H1 (cell line): ENCODE data around the gene IQCE. TPM values are rescaled to one million over a fixed set of nuclear protein-coding genes. Genes with fewer than 3 reads are reported as not detected.

Experiments
- CTCF ChIA-PET: fragments of 300-600 bp; sonication (Branson Sonifier 250); formaldehyde crosslinking; loops from one replicate; lab custom pipeline; 2021; ENCODE audit not compliant: partially characterized antibody; lab: Charles Lee
- POLR2A ChIA-PET: fragments of 300-600 bp; sonication (Branson Sonifier 250); formaldehyde crosslinking; loops from one replicate; lab custom pipeline; 2021; ENCODE audit warnings: inconsistent platforms; ENCODE audit not compliant: partially characterized antibody; lab: Charles Lee
- DNase-seq, 2 experiments: peaks; one replicate each; pipeline versions ENCODE4 v3.0.0 to v3.0.0-alpha.2; 2010 to 2022; ENCODE audit warnings: low spot score in 2 of 2, low read depth in 1 of 2, mixed read lengths in 1 of 2
- FAIRE-seq: peaks from 2 replicates; lab custom pipeline; 2011; peaks lifted over from hg19 to GRCh38; lab: Jason Lieb, UNC
- H2AFZ ChIP-seq: 2 replicates; pipeline ENCODE4 v1.8.1; 2012; ENCODE audit warnings: low read length, inconsistent platforms
- H2AK5ac ChIP-seq: 2 replicates; pipeline ENCODE4 v1.6.1; 2013; ENCODE audit warnings: low read depth, low read length
- H2BK120ac ChIP-seq: replicated peaks from 2 replicates; pipeline ENCODE3; 2013; ENCODE audit warnings: low read depth, low read length, inconsistent platforms
- H2BK12ac ChIP-seq: 2 replicates; pipeline ENCODE4 v1.6.1; 2013; ENCODE audit warnings: low read depth, low read length
- H2BK15ac ChIP-seq: 2 replicates; pipeline ENCODE4 v1.6.1; 2013; ENCODE audit warnings: low read length
- H2BK20ac ChIP-seq: 2 replicates; pipeline ENCODE4 v1.6.1; 2013; ENCODE audit warnings: low read length
- H2BK5ac ChIP-seq: 2 replicates; pipeline ENCODE4 v1.6.1; 2013; ENCODE audit warnings: low read depth, low read length
- H3K14ac ChIP-seq: 2 replicates; pipeline ENCODE4 v1.6.1; 2013; ENCODE audit warnings: inconsistent platforms; ENCODE audit not compliant: insufficient read length
- H3K18ac ChIP-seq: 2 replicates; pipeline ENCODE4 v1.6.1; 2013; ENCODE audit warnings: low read length; ENCODE audit errors: extremely low read depth
- H3K23ac ChIP-seq: 2 replicates; pipeline ENCODE4 v1.6.1; 2013; ENCODE audit warnings: inconsistent platforms; ENCODE audit not compliant: insufficient read length
- H3K23me2 ChIP-seq: 2 replicates; pipeline ENCODE4 v1.6.1; 2013; ENCODE audit warnings: low read depth, low read length
- H3K27ac ChIP-seq: 2 replicates; pipeline ENCODE4 v1.6.1; 2011; ENCODE audit warnings: low read depth, low read length, inconsistent platforms
- H3K27me3 ChIP-seq, 4 experiments: replicated peaks in 1 of 4; 1 replicate in 1 of 4; 2 replicates in 3 of 4; pipeline versions ENCODE4 v1.6.1 to v1.8.1; 2011 to 2013; ENCODE audit warnings: low read length in 3 of 4, mild to moderate bottlenecking in 3 of 4, inconsistent platforms in 2 of 4, mixed read lengths in 2 of 4, moderate library complexity in 1 of 4; ENCODE audit not compliant: control insufficient read depth in 3 of 4, insufficient read depth in 3 of 4; ENCODE audit errors: extremely low read depth in 1 of 4
- H3K36me3 ChIP-seq, 4 experiments: 2 replicates each; pipeline versions ENCODE4 v1.6.1 to v1.8.1; 2011 to 2013; ENCODE audit warnings: mild to moderate bottlenecking in 4 of 4, low read length in 3 of 4, moderate library complexity in 2 of 4, control low read depth in 1 of 4, inconsistent platforms in 1 of 4; ENCODE audit not compliant: insufficient read depth in 4 of 4, control insufficient read depth in 2 of 4
- H3K4ac ChIP-seq: replicated peaks from 2 replicates; pipeline ENCODE3; 2013; ENCODE audit warnings: low read length, low read depth, mixed read lengths, inconsistent platforms; ENCODE audit not compliant: insufficient read length
- H3K4me1 ChIP-seq, 4 experiments: replicated peaks in 1 of 4; 1 replicate in 1 of 4; 2 replicates in 3 of 4; pipeline versions ENCODE4 v1.6.1 to v1.8.1; 2011 to 2013; ENCODE audit warnings: low read length in 3 of 4, inconsistent platforms in 2 of 4, mixed read lengths in 1 of 4; ENCODE audit not compliant: insufficient read depth in 4 of 4, control insufficient read depth in 3 of 4
- H3K4me2 ChIP-seq, 2 experiments: 2 replicates each; pipeline versions ENCODE4 v1.6.1 to v1.8.1; 2011 to 2013; ENCODE audit warnings: low read depth in 2 of 2, low read length in 2 of 2, control low read depth in 1 of 2, inconsistent platforms in 1 of 2, mild to moderate bottlenecking in 1 of 2; ENCODE audit not compliant: insufficient read depth in 1 of 2
- H3K4me3 ChIP-seq, 4 experiments: fragments of 200-600, 300-600 bp in 1 of 4; sonication (generic), shearing (Covaris generic), sonication (Bioruptor Twin) in 1 of 4; 2 replicates each; pipeline versions ENCODE4 v1.5.1 to v1.8.1; 2011 to 2016; ENCODE audit warnings: low read length in 4 of 4, low read depth in 3 of 4, control low read depth in 2 of 4, inconsistent platforms in 2 of 4, mild to moderate bottlenecking in 2 of 4, mixed read lengths in 1 of 4, moderate library complexity in 1 of 4; ENCODE audit not compliant: insufficient read depth in 2 of 4; ENCODE audit errors: extremely low read depth in 1 of 4
- H3K56ac ChIP-seq: replicated peaks from 2 replicates; pipeline ENCODE3; 2013; ENCODE audit warnings: low read depth, mild to moderate bottlenecking, mixed read lengths, low read length, inconsistent platforms; ENCODE audit not compliant: insufficient read length
- H3K79me1 ChIP-seq: 2 replicates; pipeline ENCODE4 v1.6.1; 2013; ENCODE audit warnings: low read depth, low read length, control low read depth
- H3K79me2 ChIP-seq, 2 experiments: 2 replicates each; pipeline versions ENCODE4 v1.6.1 to v1.8.1; 2012 to 2013; ENCODE audit warnings: low read length in 2 of 2, mild to moderate bottlenecking in 2 of 2, inconsistent platforms in 1 of 2; ENCODE audit not compliant: insufficient read depth in 2 of 2, control insufficient read depth in 1 of 2
- H3K9ac ChIP-seq, 4 experiments: replicated peaks in 1 of 4; 1 replicate in 1 of 4; 2 replicates in 3 of 4; pipeline versions ENCODE4 v1.6.1 to v1.8.1; 2011 to 2013; ENCODE audit warnings: low read depth in 3 of 4, low read length in 3 of 4, control low read depth in 2 of 4, mild to moderate bottlenecking in 2 of 4, moderate library complexity in 2 of 4, inconsistent platforms in 1 of 4; ENCODE audit errors: extremely low read depth in 1 of 4
- H3K9me3 ChIP-seq, 2 experiments: 2 replicates each; pipeline versions ENCODE4 v1.6.1 to v1.8.1; 2012 to 2013; ENCODE audit warnings: mild to moderate bottlenecking in 2 of 2, moderate library complexity in 2 of 2, control low read depth in 1 of 2, inconsistent platforms in 1 of 2, low read depth in 1 of 2, low read length in 1 of 2, mixed read lengths in 1 of 2; ENCODE audit not compliant: insufficient read depth in 2 of 2
- H4K20me1 ChIP-seq, 2 experiments: replicated peaks in 1 of 2; 2 replicates each; pipeline versions ENCODE3 to v1.8.1; 2011 to 2013; ENCODE audit warnings: inconsistent platforms in 2 of 2, low read length in 2 of 2, mild to moderate bottlenecking in 1 of 2; ENCODE audit not compliant: insufficient read depth in 2 of 2, control insufficient read depth in 1 of 2
- H4K5ac ChIP-seq: 2 replicates; pipeline ENCODE4 v1.6.1; 2013; ENCODE audit warnings: low read length, low read depth, mixed read lengths, inconsistent platforms; ENCODE audit not compliant: insufficient read length
- H4K8ac ChIP-seq: 2 replicates; pipeline ENCODE4 v1.8.0; 2013; ENCODE audit warnings: mild to moderate bottlenecking, moderate library complexity, low read length, inconsistent platforms; ENCODE audit not compliant: insufficient read depth; ENCODE audit errors: extremely low read depth
- H4K91ac ChIP-seq: replicated peaks from 2 replicates; pipeline ENCODE3; 2013; ENCODE audit warnings: low read length, mixed read lengths, inconsistent platforms; ENCODE audit not compliant: insufficient read length
- BACH1 ChIP-seq: IDR thresholded peaks from 2 replicates; pipeline ENCODE4 v1.6.1; 2012; ENCODE audit warnings: low read length, improper control_type of control experiment
- CREB1 ChIP-seq: IDR thresholded peaks from 2 replicates; pipeline ENCODE4 v1.6.1; 2012; ENCODE audit warnings: inconsistent platforms
- HDAC2 ChIP-seq, 2 experiments: fragments of 300-600 bp in 1 of 2; sonication (generic) in 1 of 2; IDR thresholded peaks; 2 replicates each; pipeline ENCODE4 v1.6.1; 2011 to 2012; ENCODE audit warnings: low read depth in 2 of 2, low read length in 2 of 2, mild to moderate bottlenecking in 2 of 2, moderate library complexity in 2 of 2, borderline replicate concordance in 1 of 2, inconsistent platforms in 1 of 2
- JUND ChIP-seq: IDR thresholded peaks from 2 replicates; pipeline ENCODE4 v1.6.1; 2011; ENCODE audit warnings: mild to moderate bottlenecking, improper control_type of control experiment, low read length
- POU5F1 ChIP-seq: IDR thresholded peaks from 2 replicates; pipeline ENCODE4 v1.6.1; 2011; ENCODE audit warnings: low read depth, mild to moderate bottlenecking, low read length, moderate library complexity
- SIRT6 ChIP-seq: IDR thresholded peaks from one replicate; pipeline ENCODE4 v1.7.1; 2012; ENCODE audit warnings: low read length, inconsistent platforms
- WGBS, 2 experiments: shearing (Covaris generic) in 1 of 2; methylation state at CpG; one replicate each; pipeline versions ENCODE4 v1.1.6 to v1.1.7; 2013 to 2015; ENCODE audit warnings: low lambda C conversion rate in 2 of 2, mixed read lengths in 2 of 2, inconsistent platforms in 1 of 2, low coverage in 1 of 2, missing lambda C conversion rate in 1 of 2; ENCODE audit not compliant: insufficient replicate concordance in 2 of 2, insufficient coverage in 1 of 2, insufficient read length in 1 of 2; ENCODE audit errors: extremely low coverage in 1 of 2, missing lambda C conversion rate in 1 of 2; 5-methylcytosine and 5-hydroxymethylcytosine counted together
- polyA plus RNA-seq, 7 experiments: library from polyadenylated mRNA; depleted of rRNA in 3 of 7; stranded (reverse) in 5 of 7; unstranded in 2 of 7; fragments of >200 nt in 5 of 7; fragments of 200-250 nt in 2 of 7; gene quantifications; 1 replicate in 5 of 7; 2 replicates in 1 of 7; 4 replicates in 1 of 7; pipeline versions ENCODE4 v1.2.1 to v1.2.3, GENCODE V29; 2011 to 2013; ENCODE audit warnings: missing spikeins in 2 of 7, mixed read lengths in 2 of 7
- total RNA-seq: library from RNA; stranded (reverse); fragmentation: NEBNext Ultra II Directional; extraction: Animal tissue kit (Norgen Biotek cat#: 25700); gene quantifications from 2 replicates; pipeline ENCODE4 v1.2.1, GENCODE V29; 2021

Gene IQCE
- total and polyA plus RNA-seq, 2 of the 8 experiments (the other 6 are each of a cell fraction or from before 2014, with no cell fraction given): 2.2 to 4.9 TPM

DNA sequence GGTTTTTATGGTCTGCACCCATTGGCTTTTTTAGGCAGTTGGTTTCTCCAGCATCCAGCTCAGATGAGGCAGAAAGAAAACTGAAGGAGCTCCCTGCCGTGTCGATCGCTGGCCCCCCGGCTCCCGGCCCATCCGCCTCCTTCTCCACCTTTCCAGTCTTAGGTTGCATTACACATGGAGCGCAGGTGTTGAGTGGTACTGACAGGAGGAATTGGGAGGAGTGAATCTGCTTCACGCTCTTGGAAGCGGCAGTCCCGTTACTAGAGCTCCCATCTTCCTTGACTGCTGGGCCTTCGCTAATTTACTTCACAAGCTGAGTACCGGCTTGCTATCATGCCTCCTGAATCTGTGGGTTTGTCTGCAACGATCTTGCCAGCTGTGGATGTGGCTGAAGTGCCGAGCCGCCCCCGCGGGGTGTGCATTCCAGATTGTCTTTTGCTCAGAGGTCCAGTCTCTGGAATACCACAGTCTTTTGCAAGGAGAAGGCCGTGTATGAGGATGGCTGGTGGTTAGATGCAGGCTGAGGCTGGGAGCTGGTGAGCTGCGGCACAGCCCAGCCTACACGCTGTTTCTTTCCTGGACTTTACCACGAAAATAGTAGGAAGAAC lies 17.1 kb downstream of the IQCE start:
- Histone ChIP-seq H3K79me1 (no peaks in the 10 kb centered on the region), H3K23me2 (no peaks in the 10 kb centered on the region; the same call in 1 of the 2 replicates), H4K5ac (no peak overlapping the region), H2BK5ac (no peak overlapping the region), H3K18ac (no peak overlapping the region), H3K4me1 (peaks cover 0 to 2% (median 0%) of the 10 kb centered on the region in 4 experiments; a peak in 1 of 7 replicates), H3K27ac (no peak overlapping the region), H3K9me3 (no peaks in the 10 kb centered on the region), H3K23ac (no peak overlapping the region), H4K8ac (peak overlapping the region; percentile 71; the same call in 1 of the 2 replicates), H3K4me3 (no peak overlapping the region), H2AFZ (no peak overlapping the region), H3K56ac (no peak overlapping the region), H3K36me3 (no peaks in the 10 kb centered on the region), H3K27me3 (no peaks in the 10 kb centered on the region), H4K91ac (no peak overlapping the region), H2BK120ac (no peak overlapping the region), H3K9ac (no peak overlapping the region), H2BK20ac (no peak overlapping the region), H4K20me1 (peaks cover 0 to 2% of the 10 kb centered on the region in 2 experiments), H3K79me2 (no peaks in the 10 kb centered on the region), H3K4ac (no peak overlapping the region), H2BK12ac (no peak overlapping the region), H2AK5ac (no peak overlapping the region), H3K4me2 (no peak overlapping the region), H3K14ac (no peak overlapping the region), H2BK15ac (no peak overlapping the region)
- WGBS, 2 experiments: 92% methylated on average over 18 of the region's 21 CpGs; no CpG with 5 or more reads in 1 of the 2 experiments
- DNase-seq (no peak), FAIRE-seq (no peak)
- TF ChIP-seq CREB1: no peak
- no peak for TF ChIP-seq JUND
- no peak for TF ChIP-seq POU5F1
- no peak for TF ChIP-seq SIRT6
- TF ChIP-seq BACH1: no peak
- no peak for TF ChIP-seq HDAC2 (IDR thresholded peaks at IDR 0.05; ENCODE audit: borderline replicate concordance in 1 of 2, low read depth in 2 of 2, low read length in 2 of 2)
- CTCF ChIA-PET: interaction anchor here (0.6 to 3.7 kb wide), 12 partner anchors 8 to 134 kb away, joined by 3 to 18 read pairs (median 4); partner anchors contain the start of gene IQCE
- POLR2A ChIA-PET: interaction anchor here (0.7 to 1.3 kb wide), 3 partner anchors 10 to 714 kb away, joined by 3 read pairs; no protein-coding TSS in a partner anchor
